Measurements from ENCODE around the gene AP4M1. TPM values are rescaled to one million over a fixed set of nuclear protein-coding genes. Genes with fewer than 3 reads are reported as not detected.

AP4M1 gene
- total and polyA plus RNA-seq, 9 of the 15 experiments (the other 6 are each of a cell fraction or from before 2014, with no cell fraction given) = 1.3 to 30.9 (median 14.1) TPM

DNA sequence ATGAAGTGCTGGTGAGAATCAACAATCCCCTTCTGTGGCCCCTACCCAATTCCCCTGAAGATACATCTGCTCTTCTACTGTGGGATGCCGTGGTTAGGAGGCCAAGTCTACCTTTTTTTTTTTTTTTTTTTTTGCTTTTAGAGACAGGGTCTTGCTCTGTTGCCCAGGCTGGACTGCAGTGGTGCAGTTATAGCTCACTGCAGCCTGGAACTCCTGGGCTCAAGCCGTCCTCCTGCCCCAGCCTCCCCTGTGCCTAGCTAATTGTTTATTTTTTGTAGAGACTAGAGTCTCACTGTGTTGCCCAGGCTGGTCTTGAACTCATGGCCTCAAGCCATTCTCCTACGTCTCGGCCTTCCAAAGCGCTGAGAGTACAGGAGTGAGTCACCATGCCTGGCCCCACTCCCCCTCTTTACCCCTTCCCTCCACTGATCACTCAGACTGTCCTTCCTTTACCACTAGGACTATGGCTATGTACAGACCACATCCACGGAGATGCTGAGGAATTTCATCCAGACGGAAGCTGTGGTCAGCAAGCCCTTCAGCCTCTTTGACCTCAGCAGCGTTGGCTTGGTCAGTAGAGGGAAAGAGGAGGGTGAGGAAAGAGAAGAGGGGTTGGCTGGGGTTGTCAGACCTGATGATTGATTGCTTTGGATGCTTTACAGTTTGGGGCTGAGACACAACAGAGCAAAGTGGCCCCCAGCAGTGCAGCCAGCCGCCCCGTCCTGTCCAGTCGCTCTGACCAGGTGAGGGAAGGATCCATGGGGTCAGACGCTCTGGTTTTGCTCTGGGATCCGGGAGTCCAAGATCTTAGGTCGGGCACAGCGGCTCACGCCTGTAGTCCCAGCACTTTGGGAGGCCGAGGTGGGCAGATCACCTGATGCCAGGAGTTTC, 1.8 kb downstream of the AP4M1 start:
- Histone ChIP-seq H3K4me2 (ENCODE audit: insufficient read depth, low read length) (peak overlapping the region; percentile 92; the same call in 1 of the 2 replicates), H3K4me3 (no peak overlapping the region), H4K20me1 (replicated peaks; ENCODE audit: control insufficient read depth, insufficient read depth, low read length) (peaks cover 23% of the 10 kb centered on the region), H3K9me1 (ENCODE audit: control insufficient read depth, insufficient read depth, low read length) (peaks cover 3% of the 10 kb centered on the region), H3K9ac (ENCODE audit: insufficient read depth in 1 of 2, low read depth in 2 of 2, low read length in 2 of 2) (peak overlapping the region; percentile 99 to 100; a peak in 3 of 4 replicates), H3K9me3 (replicated peaks; ENCODE audit: control insufficient read depth, insufficient read depth, low read depth, low read length) (no peaks in the 10 kb centered on the region), H3K4me1 (replicated peaks in 1 of 2; ENCODE audit: control insufficient read depth in 2 of 2, insufficient read depth in 2 of 2, low read length in 2 of 2) (peaks cover 9 to 51% of the 10 kb centered on the region in 2 experiments; a peak in 4 of 5 replicates), H3K79me2 (ENCODE audit: control insufficient read depth, insufficient read depth, low read length) (peaks cover 39% of the 10 kb centered on the region), H3K27ac (ENCODE audit: extremely low read depth, low read depth, low read length) (no peak overlapping the region; the same call in 1 of the 3 replicates), H3K36me3 (ENCODE audit: control insufficient read depth, insufficient read depth, low read length) (peaks cover 65% of the 10 kb centered on the region), H2AFZ (ENCODE audit: low read depth, low read length) (no peak overlapping the region), H3K27me3 (ENCODE audit: control insufficient read depth in 2 of 2, insufficient read depth in 2 of 2, low read length in 2 of 2) (no peaks in the 10 kb centered on the region)
- no peak for ATAC-seq
- ChIA-PET POLR2A (interaction anchor here (0.7 to 4.6 kb wide), 7 partner anchors 10 to 595 kb away, joined by 3 to 115 read pairs (median 20); partner anchors contain the start of genes COPS6 and MBLAC1), CTCF (ENCODE audit: low intra/inter-chr PET ratio) (interaction anchor here (0.6 kb wide), 1 partner anchor 127 kb away, joined by 6 read pairs; no protein-coding TSS in a partner anchor)
- peak; percentile 75 for FAIRE-seq
- peak in 1 of 4 experiments; percentile 40 for DNase-seq (ENCODE audit: extremely low read depth in 1 of 4, low spot score in 3 of 4)
- intact Hi-C loops (cut with micrococcal nuclease) = no loop called here
- WGBS (ENCODE audit: insufficient coverage, low coverage, missing lambda C conversion rate) = 76% methylated on average over 17 of the region's 17 CpGs
- BruUV-seq (replicated peaks) = no TSS peak
- in situ Hi-C loops (cut with MboI) = no loop called here
- TF ChIP-seq, protein P1, sequence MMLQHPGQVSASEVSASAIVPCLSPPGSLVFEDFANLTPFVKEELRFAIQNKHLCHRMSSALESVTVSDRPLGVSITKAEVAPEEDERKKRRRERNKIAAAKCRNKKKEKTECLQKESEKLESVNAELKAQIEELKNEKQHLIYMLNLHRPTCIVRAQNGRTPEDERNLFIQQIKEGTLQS (IDR thresholded peaks at IDR 0.05) = 0 out of 2 replicates have a peak, but pooled peaks have one; percentile 13
- TF ChIP-seq, protein P1 (CRISPR knock-in tag; conservative IDR thresholded peaks at IDR 0.05) = no peak
- TF ChIP-seq, protein P2, sequence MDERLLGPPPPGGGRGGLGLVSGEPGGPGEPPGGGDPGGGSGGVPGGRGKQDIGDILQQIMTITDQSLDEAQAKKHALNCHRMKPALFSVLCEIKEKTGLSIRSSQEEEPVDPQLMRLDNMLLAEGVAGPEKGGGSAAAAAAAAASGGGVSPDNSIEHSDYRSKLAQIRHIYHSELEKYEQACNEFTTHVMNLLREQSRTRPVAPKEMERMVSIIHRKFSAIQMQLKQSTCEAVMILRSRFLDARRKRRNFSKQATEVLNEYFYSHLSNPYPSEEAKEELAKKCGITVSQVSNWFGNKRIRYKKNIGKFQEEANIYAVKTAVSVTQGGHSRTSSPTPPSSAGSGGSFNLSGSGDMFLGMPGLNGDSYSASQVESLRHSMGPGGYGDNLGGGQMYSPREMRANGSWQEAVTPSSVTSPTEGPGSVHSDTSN (CRISPR knock-in tag; IDR thresholded peaks at IDR 0.05; ENCODE audit: low read depth) = peak; percentile 48; the same call in 1 of the 2 replicates
- TF ChIP-seq, protein P2 (tag; conservative IDR thresholded peaks at IDR 0.05; ENCODE audit: low read depth) = peak; percentile 54; the same call in 1 of the 2 replicates
- TF ChIP-seq ZBTB1 (CRISPR knock-in tag; IDR thresholded peaks at IDR 0.05; ENCODE audit: borderline replicate concordance, low read depth) (0 out of 2 replicates have a peak, but pooled peaks have one; percentile 34), JUND (IDR thresholded peaks at IDR 0.05; ENCODE audit: borderline replicate concordance, low read depth, low read length) (peak; percentile 33; the same call in 1 of the 2 replicates), JUND (tag; IDR thresholded peaks at IDR 0.05; ENCODE audit: borderline replicate concordance, low read depth, low read length) (no peak), HEY1 (CRISPR knock-in tag; IDR thresholded peaks at IDR 0.05; ENCODE audit: borderline replicate concordance) (no peak), ZNF121 (CRISPR knock-in tag; conservative IDR thresholded peaks at IDR 0.05) (peak; percentile 93), POLR3G (IDR thresholded peaks at IDR 0.05; ENCODE audit: extremely low read depth, insufficient read length, insufficient replicate concordance) (no peak), MEIS2 (IDR thresholded peaks at IDR 0.05; ENCODE audit: partially characterized antibody) (peak; percentile 80), TRIM28 (IDR thresholded peaks at IDR 0.05) (no peak), GABPB1 (CRISPR knock-in tag; IDR thresholded peaks at IDR 0.05) (0 out of 2 replicates have a peak, but pooled peaks have one; percentile 36)
- TF ChIP-seq, protein P3, sequence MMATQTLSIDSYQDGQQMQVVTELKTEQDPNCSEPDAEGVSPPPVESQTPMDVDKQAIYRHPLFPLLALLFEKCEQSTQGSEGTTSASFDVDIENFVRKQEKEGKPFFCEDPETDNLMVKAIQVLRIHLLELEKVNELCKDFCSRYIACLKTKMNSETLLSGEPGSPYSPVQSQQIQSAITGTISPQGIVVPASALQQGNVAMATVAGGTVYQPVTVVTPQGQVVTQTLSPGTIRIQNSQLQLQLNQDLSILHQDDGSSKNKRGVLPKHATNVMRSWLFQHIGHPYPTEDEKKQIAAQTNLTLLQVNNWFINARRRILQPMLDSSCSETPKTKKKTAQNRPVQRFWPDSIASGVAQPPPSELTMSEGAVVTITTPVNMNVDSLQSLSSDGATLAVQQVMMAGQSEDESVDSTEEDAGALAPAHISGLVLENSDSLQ (IDR thresholded peaks at IDR 0.05) = peak; percentile 88
- TF ChIP-seq, protein P4, sequence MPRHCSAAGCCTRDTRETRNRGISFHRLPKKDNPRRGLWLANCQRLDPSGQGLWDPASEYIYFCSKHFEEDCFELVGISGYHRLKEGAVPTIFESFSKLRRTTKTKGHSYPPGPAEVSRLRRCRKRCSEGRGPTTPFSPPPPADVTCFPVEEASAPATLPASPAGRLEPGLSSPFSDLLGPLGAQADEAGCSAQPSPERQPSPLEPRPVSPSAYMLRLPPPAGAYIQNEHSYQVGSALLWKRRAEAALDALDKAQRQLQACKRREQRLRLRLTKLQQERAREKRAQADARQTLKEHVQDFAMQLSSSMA (CRISPR knock-in tag; IDR thresholded peaks at IDR 0.05) = no peak

Data from K562 (cell line).